PFSK-1 (cell line): ENCODE data around the gene TRPM3.

Experiments
- FOXP2 ChIP-seq: optimal IDR thresholded peaks from 2 replicates; pipeline ENCODE3; 2011; ENCODE audit warnings: borderline replicate concordance, control low read depth, inconsistent platforms; ENCODE audit not compliant: insufficient read depth; ENCODE audit errors: extremely low read length, extremely low read depth
- POLR2AphosphoS5 ChIP-seq: IDR thresholded peaks from 2 replicates; pipeline ENCODE4 v1.6.1; 2012; ENCODE audit warnings: low read depth, mild to moderate bottlenecking, control low read depth, low read length, moderate library complexity
- REST ChIP-seq, 2 experiments: IDR thresholded peaks; 2 replicates each; pipeline versions ENCODE4 v1.6.1 to v1.8.0; 2011 to 2012; ENCODE audit warnings: low read depth in 2 of 2, low read length in 2 of 2, control low read depth in 1 of 2, inconsistent platforms in 1 of 2, mild to moderate bottlenecking in 1 of 2, moderate library complexity in 1 of 2; ENCODE audit not compliant: insufficient read depth in 1 of 2
- SIN3A ChIP-seq: IDR thresholded peaks from 2 replicates; pipeline ENCODE4 v1.6.1; 2012; ENCODE audit warnings: mild to moderate bottlenecking, low read length, moderate library complexity, borderline replicate concordance; ENCODE audit not compliant: insufficient read depth
- TAF1 ChIP-seq: IDR thresholded peaks from 2 replicates; pipeline ENCODE4 v1.6.1; 2012; ENCODE audit warnings: low read length, control low read depth, borderline replicate concordance; ENCODE audit not compliant: insufficient read depth

Gene TRPM3

GRCh38 chr9:70883963-70884793, 237.2 kb downstream of the TRPM3 start:
- TF ChIP-seq POLR2AphosphoS5, result no peak
- no peak for TF ChIP-seq TAF1
- TF ChIP-seq FOXP2, result no peak

- TF ChIP-seq TAF1, result no peak
- no peak for TF ChIP-seq FOXP2
- no peak for TF ChIP-seq SIN3A
- TF ChIP-seq POLR2AphosphoS5, result no peak
- no peak for TF ChIP-seq REST (IDR thresholded peaks at IDR 0.05; ENCODE audit: insufficient read depth in 1 of 2, low read depth in 2 of 2, low read length in 2 of 2)
Observed at GRCh38 chr9:70883056-70883455, 238.4 kb downstream of the TRPM3 start.

GRCh38 chr9:70881333-70881732, 240.1 kb downstream of the TRPM3 start:
- TF ChIP-seq TAF1 (no peak), REST (IDR thresholded peaks at IDR 0.05; ENCODE audit: insufficient read depth in 1 of 2, low read depth in 2 of 2, low read length in 2 of 2) (no peak), POLR2AphosphoS5 (no peak), SIN3A (no peak), FOXP2 (no peak)

- TF ChIP-seq REST (IDR thresholded peaks at IDR 0.05; ENCODE audit: insufficient read depth in 1 of 2, low read depth in 2 of 2, low read length in 2 of 2), result no peak
- no peak for TF ChIP-seq TAF1
- no peak for TF ChIP-seq FOXP2
Observed at GRCh38 chr9:70880535-70880934, 240.9 kb downstream of the TRPM3 start.

- TF ChIP-seq SIN3A (no peak), TAF1 (no peak), FOXP2 (no peak), POLR2AphosphoS5 (no peak), REST (IDR thresholded peaks at IDR 0.05; ENCODE audit: insufficient read depth in 1 of 2, low read depth in 2 of 2, low read length in 2 of 2) (no peak)
Observed at GRCh38 chr9:70878576-70878975, 242.8 kb downstream of the TRPM3 start.
